HepG2 (cell line): ENCODE data around the gene LONP1. TPM values are rescaled to one million over a fixed set of nuclear protein-coding genes. Genes with fewer than 3 reads are reported as not detected.

ENCODE experiments used
- AHR ChIP-seq: IDR thresholded peaks from 2 replicates; pipeline ENCODE4 v1.6.1; 2018; ENCODE audit warnings: missing genetic modification reagents, missing compliant biosample characterization
- ESRRA ChIP-seq: sonication (generic); formaldehyde crosslinking; IDR thresholded peaks from 2 replicates; pipeline ENCODE4 v1.5.1; 2020; ENCODE audit warnings: mild to moderate bottlenecking, low read depth, missing genetic modification reagents
- GPBP1L1 ChIP-seq: sonication (generic); formaldehyde crosslinking; IDR thresholded peaks from 2 replicates; pipeline ENCODE4 v1.5.0; 2020; ENCODE audit warnings: mild to moderate bottlenecking, missing genetic modification reagents
- IKZF1 ChIP-seq: fragments of 450-650 bp; IDR thresholded peaks from 2 replicates; pipeline ENCODE4 v1.7.1; 2016
- KDM2A ChIP-seq: sonication (generic); formaldehyde crosslinking; IDR thresholded peaks from 2 replicates; pipeline ENCODE4 v1.4.0; 2020; ENCODE audit warnings: low read depth, missing genetic modification reagents, borderline replicate concordance
- MAFF ChIP-seq: IDR thresholded peaks from 2 replicates; pipeline ENCODE4 v1.6.1; 2011; ENCODE audit warnings: low read depth, low read length, improper control_type of control experiment
- MBNL3 ChIP-seq: fragments of 250-450 bp; sonication (Bioruptor Pico); conservative IDR thresholded peaks from 2 replicates; pipeline ENCODE4 v1.8.0; 2022; ENCODE audit warnings: mild to moderate bottlenecking, inconsistent platforms
- MYNN ChIP-seq: sonication (generic); formaldehyde crosslinking; IDR thresholded peaks from 2 replicates; pipeline ENCODE4 v1.4.0; 2020; ENCODE audit warnings: mild to moderate bottlenecking, low read depth, missing genetic modification reagents
- PHF20 ChIP-seq: sonication (generic); formaldehyde crosslinking; IDR thresholded peaks from 2 replicates; pipeline ENCODE4 v1.5.0; 2020; ENCODE audit warnings: mild to moderate bottlenecking, missing genetic modification reagents
- SIN3A ChIP-seq: IDR thresholded peaks from 2 replicates; pipeline ENCODE4 v1.6.1; 2011; ENCODE audit warnings: low read depth, mild to moderate bottlenecking, control low read depth, low read length, borderline replicate concordance
- TFE3 ChIP-seq: IDR thresholded peaks from 2 replicates; pipeline ENCODE4 v1.6.1; 2016
- TGIF2 ChIP-seq: IDR thresholded peaks from 2 replicates; pipeline ENCODE4 v1.6.1; 2016; ENCODE audit warnings: control low read depth, missing compliant biosample characterization
- ZNF34 ChIP-seq: sonication (generic); formaldehyde crosslinking; IDR thresholded peaks from 2 replicates; pipeline ENCODE4 v1.4.0; 2020; ENCODE audit warnings: mild to moderate bottlenecking, missing genetic modification reagents, borderline replicate concordance
- ZNF773 ChIP-seq: sonication (generic); formaldehyde crosslinking; IDR thresholded peaks from 2 replicates; pipeline ENCODE4 v1.4.0; 2020; ENCODE audit warnings: missing genetic modification reagents, borderline replicate concordance
- polyA plus RNA-seq, 8 experiments: library from polyadenylated mRNA; depleted of rRNA in 3 of 8; stranded (reverse) in 7 of 8; unstranded in 1 of 8; fragments of >200 nt; fragmentation: Illumina TruSeq in 4 of 8; extraction: Trizol in 4 of 8; gene quantifications; 2 replicates each; pipeline versions ENCODE4 v1.2.1 to v1.2.3, GENCODE V29; 2011 to 2016; ENCODE audit warnings: low read depth in 4 of 8, missing spikeins in 1 of 8, mixed read lengths in 1 of 8; ENCODE audit not compliant: insufficient read depth in 1 of 8
- total RNA-seq, 5 experiments: library from RNA; depleted of rRNA; stranded (reverse); fragments of >200 nt; fragmentation: Illumina TruSeq; extraction: Trizol; gene quantifications; 2 replicates each; pipeline ENCODE4 v1.2.3, GENCODE V29; 2016; ENCODE audit warnings: low read depth in 1 of 5
- TF ChIP-seq, protein P1 (sequence below): sonication (generic); formaldehyde crosslinking; IDR thresholded peaks from 2 replicates; pipeline ENCODE4 v1.4.0; 2020; ENCODE audit warnings: missing genetic modification reagents
- TF ChIP-seq, protein P2 (sequence below): sonication (generic); formaldehyde crosslinking; IDR thresholded peaks from 2 replicates; pipeline ENCODE4 v1.8.1; 2023; ENCODE audit warnings: missing genetic modification reagents, mild to moderate bottlenecking, borderline replicate concordance
- TF ChIP-seq, protein P3 (sequence below): IDR thresholded peaks from 2 replicates; pipeline ENCODE4 v1.6.1; 2012; ENCODE audit warnings: low read length, improper control_type of control experiment

Gene LONP1
- total and polyA plus RNA-seq, 2 of the 13 experiments (the other 11 are each of a cell fraction or from before 2014, with no cell fraction given), result 59.5 to 76.8 TPM

DNA sequence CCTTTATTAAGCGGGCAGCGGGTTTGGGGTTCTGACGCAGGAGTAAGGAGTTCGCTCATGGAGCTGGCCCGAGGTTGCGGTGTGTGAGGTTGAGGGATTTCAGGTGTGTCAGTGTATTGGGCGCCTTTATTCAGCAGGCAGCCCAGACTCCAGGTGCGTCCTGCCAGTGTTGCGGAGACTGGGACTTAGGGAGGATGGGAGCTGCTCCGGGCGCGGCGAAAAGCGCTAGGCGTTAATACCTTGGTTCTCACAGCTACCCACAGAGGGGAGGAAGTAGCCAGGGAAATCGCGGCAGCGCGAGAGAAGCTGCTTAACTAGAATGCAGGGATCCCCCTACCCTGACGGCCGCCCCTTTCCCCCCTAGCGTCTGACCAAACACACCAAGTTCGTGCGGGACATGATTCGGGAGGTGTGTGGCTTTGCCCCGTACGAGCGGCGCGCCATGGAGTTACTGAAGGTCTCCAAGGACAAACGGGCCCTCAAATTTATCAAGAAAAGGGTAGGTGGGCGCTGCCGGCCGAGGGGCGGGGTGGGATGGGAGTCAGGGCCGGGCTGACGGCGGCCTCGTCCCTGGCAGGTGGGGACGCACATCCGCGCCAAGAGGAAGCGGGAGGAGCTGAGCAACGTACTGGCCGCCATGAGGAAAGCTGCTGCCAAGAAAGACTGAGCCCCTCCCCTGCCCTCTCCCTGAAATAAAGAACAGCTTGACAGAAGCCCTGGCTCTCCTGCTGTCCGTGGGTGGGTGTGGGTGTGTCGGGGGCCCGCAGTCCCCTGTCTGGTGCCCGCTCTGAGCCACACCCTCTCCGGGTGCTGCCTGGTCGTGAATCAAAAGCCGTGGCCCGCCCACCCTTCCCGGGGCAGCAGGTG, 28.8 kb downstream of the LONP1 start (continued):
- TF ChIP-seq TGIF2 (CRISPR knock-in tag) (0 out of 2 replicates have a peak, but pooled peaks have one; percentile 10), TFE3 (CRISPR knock-in tag) (no peak), MAFF (no peak), GPBP1L1 (CRISPR knock-in tag) (no peak), SIN3A (peak; percentile 52; the same call in 1 of the 2 replicates), ZNF34 (CRISPR knock-in tag) (no peak), IKZF1 (no peak), PHF20 (CRISPR knock-in tag) (no peak), KDM2A (CRISPR knock-in tag) (peak; percentile 26; the same call in 1 of the 2 replicates), MBNL3 (CRISPR knock-in tag) (no peak), MYNN (no peak), ZNF773 (CRISPR knock-in tag) (peak; percentile 50; the same call in 1 of the 2 replicates), AHR (CRISPR knock-in tag) (no peak), ESRRA (CRISPR knock-in tag) (no peak)
- TF ChIP-seq, protein P1, sequence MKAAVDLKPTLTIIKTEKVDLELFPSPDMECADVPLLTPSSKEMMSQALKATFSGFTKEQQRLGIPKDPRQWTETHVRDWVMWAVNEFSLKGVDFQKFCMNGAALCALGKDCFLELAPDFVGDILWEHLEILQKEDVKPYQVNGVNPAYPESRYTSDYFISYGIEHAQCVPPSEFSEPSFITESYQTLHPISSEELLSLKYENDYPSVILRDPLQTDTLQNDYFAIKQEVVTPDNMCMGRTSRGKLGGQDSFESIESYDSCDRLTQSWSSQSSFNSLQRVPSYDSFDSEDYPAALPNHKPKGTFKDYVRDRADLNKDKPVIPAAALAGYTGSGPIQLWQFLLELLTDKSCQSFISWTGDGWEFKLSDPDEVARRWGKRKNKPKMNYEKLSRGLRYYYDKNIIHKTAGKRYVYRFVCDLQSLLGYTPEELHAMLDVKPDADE, result 0 out of 2 replicates have a peak, but pooled peaks have one; percentile 20
- TF ChIP-seq, protein P2, sequence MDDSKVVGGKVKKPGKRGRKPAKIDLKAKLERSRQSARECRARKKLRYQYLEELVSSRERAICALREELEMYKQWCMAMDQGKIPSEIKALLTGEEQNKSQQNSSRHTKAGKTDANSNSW (CRISPR knock-in tag), result no peak
- TF ChIP-seq, protein P3, sequence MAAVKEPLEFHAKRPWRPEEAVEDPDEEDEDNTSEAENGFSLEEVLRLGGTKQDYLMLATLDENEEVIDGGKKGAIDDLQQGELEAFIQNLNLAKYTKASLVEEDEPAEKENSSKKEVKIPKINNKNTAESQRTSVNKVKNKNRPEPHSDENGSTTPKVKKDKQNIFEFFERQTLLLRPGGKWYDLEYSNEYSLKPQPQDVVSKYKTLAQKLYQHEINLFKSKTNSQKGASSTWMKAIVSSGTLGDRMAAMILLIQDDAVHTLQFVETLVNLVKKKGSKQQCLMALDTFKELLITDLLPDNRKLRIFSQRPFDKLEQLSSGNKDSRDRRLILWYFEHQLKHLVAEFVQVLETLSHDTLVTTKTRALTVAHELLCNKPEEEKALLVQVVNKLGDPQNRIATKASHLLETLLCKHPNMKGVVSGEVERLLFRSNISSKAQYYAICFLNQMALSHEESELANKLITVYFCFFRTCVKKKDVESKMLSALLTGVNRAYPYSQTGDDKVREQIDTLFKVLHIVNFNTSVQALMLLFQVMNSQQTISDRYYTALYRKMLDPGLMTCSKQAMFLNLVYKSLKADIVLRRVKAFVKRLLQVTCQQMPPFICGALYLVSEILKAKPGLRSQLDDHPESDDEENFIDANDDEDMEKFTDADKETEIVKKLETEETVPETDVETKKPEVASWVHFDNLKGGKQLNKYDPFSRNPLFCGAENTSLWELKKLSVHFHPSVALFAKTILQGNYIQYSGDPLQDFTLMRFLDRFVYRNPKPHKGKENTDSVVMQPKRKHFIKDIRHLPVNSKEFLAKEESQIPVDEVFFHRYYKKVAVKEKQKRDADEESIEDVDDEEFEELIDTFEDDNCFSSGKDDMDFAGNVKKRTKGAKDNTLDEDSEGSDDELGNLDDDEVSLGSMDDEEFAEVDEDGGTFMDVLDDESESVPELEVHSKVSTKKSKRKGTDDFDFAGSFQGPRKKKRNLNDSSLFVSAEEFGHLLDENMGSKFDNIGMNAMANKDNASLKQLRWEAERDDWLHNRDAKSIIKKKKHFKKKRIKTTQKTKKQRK, result no peak
